CD4-positive, alpha-beta memory T cell (primary cell): ENCODE results near the gene ERMARD. TPM values are rescaled to one million over a fixed set of nuclear protein-coding genes. Genes with fewer than 3 reads are reported as not detected.
A peak's percentile ranks its signal among the peaks of the same experiment; 100 is the strongest.

Source experiments
- CTCF ChIA-PET: fragments of 350-600 bp; sonication (Branson Sonifier 250); formaldehyde crosslinking; loops from one replicate; lab custom pipeline; 2021; ENCODE audit warnings: inconsistent platforms; ENCODE audit not compliant: partially characterized antibody; lab: Charles Lee
- POLR2A ChIA-PET: fragments of 350-600 bp; sonication (Branson Sonifier 250); formaldehyde crosslinking; loops from one replicate; lab custom pipeline; 2021; ENCODE audit not compliant: partially characterized antibody; lab: Charles Lee
- DNase-seq, 5 donors: peaks; one replicate each; pipeline versions ENCODE4 v3.0.0 to v3.0.0-alpha.2; 2020 to 2022; ENCODE audit warnings: mixed read lengths in 1 of 5
- H3K27ac ChIP-seq: one replicate; pipeline ENCODE4 v1.7.0; 2013; ENCODE audit warnings: low read depth, low read length
- H3K27me3 ChIP-seq: 2 replicates; pipeline ENCODE4 v1.7.0; 2013; ENCODE audit warnings: mild to moderate bottlenecking, low read length, moderate library complexity; ENCODE audit not compliant: insufficient read depth
- H3K36me3 ChIP-seq: 2 replicates; pipeline ENCODE4 v1.7.0; 2013; ENCODE audit warnings: mild to moderate bottlenecking, low read length, moderate library complexity; ENCODE audit not compliant: insufficient read depth
- H3K4me1 ChIP-seq: 2 replicates; pipeline ENCODE4 v1.7.0; 2013; ENCODE audit warnings: mild to moderate bottlenecking, low read length, moderate library complexity; ENCODE audit not compliant: insufficient read depth
- H3K4me3 ChIP-seq, 2 donors: one replicate each; pipeline ENCODE4 v1.7.0; 2013; ENCODE audit warnings: low read length in 2 of 2, mild to moderate bottlenecking in 1 of 2
- H3K9me3 ChIP-seq, 2 donors: one replicate each; pipeline ENCODE4 v1.7.0; 2013; ENCODE audit warnings: low read length in 2 of 2, control low read depth in 1 of 2; ENCODE audit not compliant: control insufficient read depth in 1 of 2
- H3K27ac Mint-ChIP-seq, 7 donors: one replicate each; pipeline ENCODE4 v1.8.0; 2020 to 2021; ENCODE audit warnings: mixed read lengths in 7 of 7, mild to moderate bottlenecking in 6 of 7, inconsistent platforms in 3 of 7, moderate library complexity in 3 of 7
- H3K27me3 Mint-ChIP-seq, 2 donors: one replicate each; pipeline ENCODE4 v1.8.0; 2020 to 2021; ENCODE audit warnings: mixed read lengths in 2 of 2
- H3K36me3 Mint-ChIP-seq, 2 donors: one replicate each; pipeline ENCODE4 v1.8.0; 2020 to 2021; ENCODE audit warnings: mixed read lengths in 2 of 2, inconsistent platforms in 1 of 2, mild to moderate bottlenecking in 1 of 2
- H3K4me1 Mint-ChIP-seq, 4 donors: one replicate each; pipeline ENCODE4 v1.8.0; 2020 to 2021; ENCODE audit warnings: mixed read lengths in 4 of 4, mild to moderate bottlenecking in 1 of 4
- H3K4me3 Mint-ChIP-seq, 8 donors: one replicate each; pipeline ENCODE4 v1.8.0; 2020 to 2021; ENCODE audit warnings: mixed read lengths in 8 of 8, mild to moderate bottlenecking in 7 of 8, moderate library complexity in 6 of 8, inconsistent platforms in 3 of 8
- H3K9me3 Mint-ChIP-seq, 8 donors: one replicate each; pipeline ENCODE4 v1.8.0; 2020 to 2021; ENCODE audit warnings: mixed read lengths in 8 of 8, mild to moderate bottlenecking in 5 of 8, inconsistent platforms in 3 of 8, moderate library complexity in 1 of 8
- intact Hi-C: fragments of 100-400 bp; cut with micrococcal nuclease; formaldehyde crosslinking; loops from one replicate; pipeline ENCODE4 v1.15.1; 2023
- polyA plus RNA-seq, 2 donors: library from polyadenylated mRNA; unstranded; fragments of 300-500 nt; fragmentation: Illumina TruSeq; gene quantifications; one replicate each; pipeline ENCODE4 v1.2.3, GENCODE V29; 2021
- total RNA-seq, 2 experiments: library from RNA; stranded (reverse); gene quantifications; one replicate each; pipeline ENCODE4 v1.2.3, GENCODE V29; 2021

ERMARD gene
- total and polyA plus RNA-seq, 4 experiments from 2014 or later, result 11.0 to 41.4 (median 22.6) TPM

DNA sequence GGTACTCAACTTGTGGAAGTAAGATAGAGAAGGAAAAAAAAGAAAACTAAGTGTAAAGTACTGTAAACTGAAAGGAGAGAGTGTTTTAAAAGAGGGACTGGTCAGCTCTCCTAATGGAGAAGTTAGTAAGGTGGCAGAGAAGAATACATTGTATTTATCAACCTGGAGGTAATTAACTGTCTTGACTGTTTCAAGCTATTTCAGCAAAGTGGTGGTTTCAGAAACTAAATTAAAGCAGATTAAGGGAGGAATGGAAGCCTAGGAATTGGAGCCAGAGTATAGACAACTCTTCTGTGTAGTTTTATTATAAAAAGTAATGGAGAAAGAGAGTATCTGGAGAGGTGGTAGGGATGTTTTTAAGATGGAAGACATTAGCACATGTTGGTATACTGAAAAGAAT, 24.5 kb upstream of the ERMARD start:
- H3K36me3 Mint-ChIP-seq, result peaks cover 0 to 10% of the 10 kb centered on the region in 2 donors
- peak overlapping the region in 4 of 7 donors; percentile 1 to 33 (median 24) for H3K27ac Mint-ChIP-seq
- Histone ChIP-seq H3K27ac (no peak overlapping the region), H3K4me1 (peaks cover 18% of the 10 kb centered on the region), H3K4me3 (no peak overlapping the region), H3K27me3 (no peaks in the 10 kb centered on the region), H3K36me3 (no peaks in the 10 kb centered on the region), H3K9me3 (no peaks in the 10 kb centered on the region)
- intact Hi-C loops, result no loop called here
- ChIA-PET CTCF (no interaction called here), POLR2A (interaction anchor here (0.6 to 18.2 kb wide), 3 partner anchors 24 to 63 kb away, joined by 3 to 279 read pairs (median 4); partner anchors contain the start of genes C6orf120, DYNLT2, ERMARD and WDR27)
- H3K4me1 Mint-ChIP-seq, result peaks cover 13 to 25% (median 17%) of the 10 kb centered on the region in 4 donors
- H3K4me3 Mint-ChIP-seq, result no peak overlapping the region
- DNase-seq, result no peak
- H3K9me3 Mint-ChIP-seq, result no peaks in the 10 kb centered on the region
- H3K27me3 Mint-ChIP-seq, result no peaks in the 10 kb centered on the region

GRCh38 chr6:169729961-169730360, 21.5 kb upstream of the ERMARD start:
- Mint-ChIP-seq H3K27ac (no peak overlapping the region), H3K4me1 (peaks cover 9 to 12% (median 10%) of the 10 kb centered on the region in 4 donors), H3K4me3 (no peak overlapping the region), H3K9me3 (no peaks in the 10 kb centered on the region), H3K36me3 (peaks cover 0 to under 1% of the 10 kb centered on the region in 2 donors), H3K27me3 (no peaks in the 10 kb centered on the region)
- no peak for DNase-seq
- Histone ChIP-seq H3K9me3 (no peaks in the 10 kb centered on the region), H3K27me3 (no peaks in the 10 kb centered on the region), H3K27ac (no peak overlapping the region), H3K36me3 (no peaks in the 10 kb centered on the region), H3K4me3 (no peak overlapping the region), H3K4me1 (peaks cover 9% of the 10 kb centered on the region)
- ChIA-PET CTCF (no interaction called here), POLR2A (interaction anchor here (0.6 kb wide), 1 partner anchor 29 kb away, joined by 3 read pairs; the partner anchor contains the start of genes C6orf120 and WDR27)
- intact Hi-C loops, result no loop called here

DNA sequence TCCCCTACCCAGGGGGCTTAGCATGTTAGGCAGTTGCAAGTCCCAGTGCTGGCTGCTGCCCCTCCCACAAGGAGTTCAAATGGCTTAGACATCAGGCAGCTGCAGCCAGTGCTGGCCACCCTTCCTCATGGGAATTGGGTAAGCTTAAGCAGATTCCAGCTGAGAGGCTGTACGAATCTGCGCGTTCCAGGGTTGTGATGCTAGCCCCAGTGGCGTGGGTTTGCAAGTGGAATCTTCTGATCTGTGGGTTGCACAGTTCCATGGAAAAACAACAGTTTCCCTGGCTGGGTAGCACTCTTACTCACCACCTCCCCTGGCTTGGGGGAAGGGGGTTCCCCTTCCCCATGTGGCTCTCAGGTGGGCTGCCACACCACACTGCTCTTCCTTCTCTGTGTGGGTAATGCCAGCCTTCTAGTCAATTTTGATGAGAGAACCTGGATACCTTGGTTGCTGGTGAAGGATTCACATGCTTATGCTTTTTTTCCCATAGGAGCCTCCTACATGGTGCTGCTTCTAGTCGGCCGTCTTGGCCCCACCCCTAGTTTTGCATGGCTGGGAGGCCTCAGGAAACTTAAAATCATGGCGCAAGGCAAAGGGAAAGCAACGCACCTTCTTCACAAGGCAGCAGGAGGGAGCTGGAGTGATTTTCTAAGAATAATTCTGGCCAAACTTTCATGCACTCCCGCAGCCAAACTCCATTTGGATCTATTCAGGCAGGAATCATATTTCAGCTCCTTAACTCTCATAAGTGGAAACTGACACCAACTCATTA, 13.0 kb upstream of the ERMARD start:
- Mint-ChIP-seq H3K36me3 (no peaks in the 10 kb centered on the region), H3K4me3 (no peak overlapping the region), H3K27ac (no peak overlapping the region), H3K9me3 (no peaks in the 10 kb centered on the region), H3K4me1 (no peaks in the 10 kb centered on the region), H3K27me3 (peaks cover 4 to 11% of the 10 kb centered on the region in 2 donors)
- no peaks in the 10 kb centered on the region for H3K36me3 ChIP-seq
- CTCF ChIA-PET, result no interaction called here
- POLR2A ChIA-PET, result no interaction called here
- no peaks in the 10 kb centered on the region for H3K4me1 ChIP-seq
- no peak for DNase-seq
- no peak overlapping the region for H3K27ac ChIP-seq
- H3K9me3 ChIP-seq, result no peaks in the 10 kb centered on the region
- no peaks in the 10 kb centered on the region for H3K27me3 ChIP-seq
- H3K4me3 ChIP-seq, result no peak overlapping the region
- intact Hi-C loops, result no loop called here

GRCh38 chr6:169738976-169739529, 12.4 kb upstream of the ERMARD start:
- Histone ChIP-seq H3K27ac (no peak overlapping the region), H3K4me1 (no peaks in the 10 kb centered on the region), H3K9me3 (no peaks in the 10 kb centered on the region), H3K27me3 (no peaks in the 10 kb centered on the region), H3K4me3 (no peak overlapping the region), H3K36me3 (no peaks in the 10 kb centered on the region)
- Mint-ChIP-seq H3K4me3 (no peak overlapping the region), H3K4me1 (no peaks in the 10 kb centered on the region), H3K36me3 (no peaks in the 10 kb centered on the region), H3K9me3 (no peaks in the 10 kb centered on the region), H3K27ac (no peak overlapping the region), H3K27me3 (peaks cover 4 to 11% of the 10 kb centered on the region in 2 donors)
- intact Hi-C loops, result no loop called here
- ChIA-PET CTCF (no interaction called here), POLR2A (no interaction called here)
- no peak for DNase-seq

GRCh38 chr6:169741344-169741743, 10.1 kb upstream of the ERMARD start:
- CTCF ChIA-PET, result interaction anchor here (2.0 kb wide), 1 partner anchor 8 kb away, joined by 5 read pairs; no protein-coding TSS in a partner anchor
- Mint-ChIP-seq H3K4me1 (no peaks in the 10 kb centered on the region), H3K4me3 (no peak overlapping the region), H3K9me3 (peaks cover 0 to 5% (median 2%) of the 10 kb centered on the region in 8 donors), H3K36me3 (no peaks in the 10 kb centered on the region), H3K27ac (no peak overlapping the region), H3K27me3 (peaks cover 4 to 5% of the 10 kb centered on the region in 2 donors)
- Histone ChIP-seq H3K4me1 (no peaks in the 10 kb centered on the region), H3K9me3 (no peaks in the 10 kb centered on the region), H3K4me3 (no peak overlapping the region), H3K27me3 (no peaks in the 10 kb centered on the region), H3K27ac (no peak overlapping the region), H3K36me3 (no peaks in the 10 kb centered on the region)
- no peak for DNase-seq
- POLR2A ChIA-PET, result interaction anchor here (1.4 kb wide), 1 partner anchor 18 kb away, joined by 4 read pairs; no protein-coding TSS in a partner anchor
- intact Hi-C loops, result no loop called here

DNA sequence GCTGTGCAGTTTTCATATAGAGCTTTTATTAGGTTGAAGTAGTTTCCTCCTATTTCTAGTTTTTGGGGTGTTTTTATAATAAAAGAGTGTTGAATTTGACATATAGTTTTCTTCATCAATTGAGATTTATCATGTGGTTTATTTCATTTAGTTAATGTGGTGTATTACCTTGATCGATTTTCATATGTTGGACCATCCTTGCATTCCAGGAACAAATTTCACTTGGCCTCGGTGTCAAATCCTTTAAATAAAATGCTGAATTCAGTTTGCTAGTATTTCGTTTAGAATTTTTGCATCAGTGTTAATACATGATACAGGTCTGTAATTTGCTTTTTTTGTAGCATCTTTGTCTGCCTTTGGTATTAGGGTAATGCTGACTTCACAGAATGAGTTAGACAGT, 6.0 kb upstream of the ERMARD start:
- intact Hi-C loops, result no loop called here

GRCh38 chr6:169746556-169746955, 4.9 kb upstream of the ERMARD start:
- intact Hi-C loops, result no loop called here
- DNase-seq, result no peak
- Histone ChIP-seq H3K4me1 (peaks cover 12% of the 10 kb centered on the region), H3K27ac (no peak overlapping the region), H3K36me3 (no peaks in the 10 kb centered on the region), H3K27me3 (no peaks in the 10 kb centered on the region), H3K4me3 (no peak overlapping the region), H3K9me3 (peaks cover 0 to 5% of the 10 kb centered on the region in 2 donors)
- no peak overlapping the region for H3K27ac Mint-ChIP-seq
- H3K4me3 Mint-ChIP-seq, result no peak overlapping the region
- H3K27me3 Mint-ChIP-seq, result peaks cover 0 to 2% of the 10 kb centered on the region in 2 donors
- peaks cover 0 to 14% (median 3%) of the 10 kb centered on the region in 8 donors for H3K9me3 Mint-ChIP-seq
- peaks cover 4 to 5% of the 10 kb centered on the region in 2 donors for H3K36me3 Mint-ChIP-seq
- H3K4me1 Mint-ChIP-seq, result peaks cover 5 to 23% (median 16%) of the 10 kb centered on the region in 4 donors
- CTCF ChIA-PET, result no interaction called here
- POLR2A ChIA-PET, result no interaction called here

More for the DNA sequence above, 6.0 kb upstream of the ERMARD start:
- H3K27me3 ChIP-seq, result no peaks in the 10 kb centered on the region
- ChIA-PET CTCF (no interaction called here), POLR2A (no interaction called here)
- Mint-ChIP-seq H3K4me3 (no peak overlapping the region), H3K27me3 (peaks cover 0 to 2% of the 10 kb centered on the region in 2 donors), H3K27ac (no peak overlapping the region), H3K9me3 (peaks cover 0 to 14% (median 3%) of the 10 kb centered on the region in 8 donors), H3K4me1 (peaks cover 1 to 11% (median 7%) of the 10 kb centered on the region in 4 donors), H3K36me3 (peaks cover 1 to 5% of the 10 kb centered on the region in 2 donors)
- H3K4me1 ChIP-seq, result peaks cover 6% of the 10 kb centered on the region
- peaks cover 0 to 5% of the 10 kb centered on the region in 2 donors for H3K9me3 ChIP-seq
- no peak overlapping the region for H3K27ac ChIP-seq
- no peak overlapping the region for H3K4me3 ChIP-seq
- DNase-seq, result no peak
- no peaks in the 10 kb centered on the region for H3K36me3 ChIP-seq
